SK-N-SH (cell line): ENCODE measurements around the gene FCER2. TPM values are rescaled to one million over a fixed set of nuclear protein-coding genes. Genes with fewer than 3 reads are reported as not detected.

Source experiments
- CTCF ChIA-PET: fragments of 300-600, 350-600 bp; formaldehyde crosslinking; extraction: SDS; loops from one replicate; lab custom pipeline; 2021; lab: Yijun Ruan, JAX
- POLR2A ChIA-PET: fragments of 350-600 bp; sonication (Branson Sonifier 250); formaldehyde crosslinking; extraction: SDS; loops from one replicate; lab custom pipeline; 2020; ENCODE audit warnings: antibody characterized with exemption, inconsistent platforms; lab: Yijun Ruan, JAX
- DNase-seq: peaks from one replicate; pipeline ENCODE4 v3.0.0; 2012
- H2AFZ ChIP-seq: fragments of 200-600 bp; sonication (generic); 2 replicates; pipeline ENCODE4 v1.8.1; 2016; ENCODE audit warnings: antibody characterized with exemption, mild to moderate bottlenecking, low read depth
- H3F3A ChIP-seq: fragments of 200-600 bp; sonication (generic); replicated peaks from 2 replicates; pipeline ENCODE3; 2016; ENCODE audit warnings: antibody characterized with exemption, mild to moderate bottlenecking; ENCODE audit not compliant: insufficient read depth
- H3K27ac ChIP-seq, 2 experiments: fragments of 200-500 bp in 1 of 2; fragments of 200-600 bp in 1 of 2; sonication (Bioruptor generic) in 1 of 2; sonication (generic), shearing (Covaris generic) in 1 of 2; 2 replicates each; pipeline versions ENCODE4 v1.5.1 to v1.6.1; 2014 to 2016; ENCODE audit warnings: low read depth in 2 of 2, inconsistent platforms in 1 of 2, low read length in 1 of 2, mild to moderate bottlenecking in 1 of 2, mixed read lengths in 1 of 2
- H3K27me3 ChIP-seq: fragments of 200-600 bp; sonication (generic), shearing (Covaris generic); 2 replicates; pipeline ENCODE4 v1.6.1; 2016; ENCODE audit warnings: mixed run types; ENCODE audit not compliant: insufficient read depth
- H3K36me3 ChIP-seq, 2 experiments: fragments of 200-500 bp in 1 of 2; fragments of 200-600 bp in 1 of 2; sonication (Bioruptor generic) in 1 of 2; sonication (generic) in 1 of 2; replicated peaks in 1 of 2; 2 replicates each; pipeline versions ENCODE3 to v1.5.1; 2014 to 2016; ENCODE audit warnings: low read length in 1 of 2, mild to moderate bottlenecking in 1 of 2; ENCODE audit not compliant: insufficient read depth in 2 of 2, control insufficient read depth in 1 of 2
- H3K4me1 ChIP-seq, 2 experiments: fragments of 200-500 bp in 1 of 2; fragments of 200-600 bp in 1 of 2; sonication (Bioruptor generic) in 1 of 2; sonication (generic), shearing (Covaris generic) in 1 of 2; 2 replicates each; pipeline versions ENCODE4 v1.5.1 to v1.6.1; 2014 to 2016; ENCODE audit warnings: low read depth in 1 of 2, low read length in 1 of 2, mixed run types in 1 of 2; ENCODE audit not compliant: insufficient read depth in 2 of 2, control insufficient read depth in 1 of 2
- H3K4me2 ChIP-seq: fragments of 200-600 bp; sonication (generic), shearing (Covaris generic); 2 replicates; pipeline ENCODE4 v1.6.1; 2017; ENCODE audit warnings: mixed run types
- H3K4me3 ChIP-seq, 2 experiments: fragments of 200-500 bp in 1 of 2; fragments of 200-600 bp in 1 of 2; sonication (Bioruptor generic) in 1 of 2; sonication (generic), shearing (Covaris generic) in 1 of 2; 2 replicates each; pipeline versions ENCODE4 v1.5.1 to v1.8.1; 2014 to 2016; ENCODE audit warnings: low read depth in 2 of 2, inconsistent platforms in 1 of 2, low read length in 1 of 2, mild to moderate bottlenecking in 1 of 2, mixed read lengths in 1 of 2, moderate library complexity in 1 of 2
- H3K79me2 ChIP-seq: fragments of 200-600 bp; sonication (generic); 2 replicates; pipeline ENCODE4 v1.8.1; 2017; ENCODE audit warnings: mild to moderate bottlenecking; ENCODE audit not compliant: insufficient read depth
- H3K9ac ChIP-seq: fragments of 200-600 bp; sonication (generic); 2 replicates; pipeline ENCODE4 v1.6.1; 2017; ENCODE audit warnings: mixed run types
- H3K9me2 ChIP-seq: fragments of 200-600 bp; sonication (generic); 2 replicates; pipeline ENCODE4 v1.6.1; 2017; ENCODE audit warnings: mixed run types
- H3K9me3 ChIP-seq: fragments of 200-600 bp; sonication (generic); 2 replicates; pipeline ENCODE4 v1.6.1; 2017; ENCODE audit warnings: mixed run types, mild to moderate bottlenecking, moderate library complexity
- H4K20me1 ChIP-seq: fragments of 200-600 bp; sonication (generic); 2 replicates; pipeline ENCODE4 v1.6.1; 2017; ENCODE audit warnings: mild to moderate bottlenecking, mixed run types; ENCODE audit not compliant: insufficient read depth
- EP300 ChIP-seq, 2 experiments: IDR thresholded peaks; 2 replicates each; pipeline versions ENCODE4 v1.4.0 to v1.6.1; 2012; ENCODE audit warnings: borderline replicate concordance in 1 of 2, low read depth in 1 of 2, low read length in 1 of 2
- FOSL2 ChIP-seq: IDR thresholded peaks from 2 replicates; pipeline ENCODE4 v1.4.0; 2012; ENCODE audit warnings: low read depth, mild to moderate bottlenecking, moderate library complexity, borderline replicate concordance
- FOXM1 ChIP-seq: IDR thresholded peaks from 2 replicates; pipeline ENCODE4 v1.4.0; 2012; ENCODE audit warnings: low read depth, mild to moderate bottlenecking
- GABPA ChIP-seq: IDR thresholded peaks from 2 replicates; pipeline ENCODE4 v1.4.0; 2012; ENCODE audit warnings: low read depth, mild to moderate bottlenecking
- GATA2 ChIP-seq: sonication (generic); formaldehyde crosslinking; IDR thresholded peaks from 2 replicates; pipeline ENCODE4 v1.5.0; 2020; ENCODE audit warnings: mild to moderate bottlenecking, missing genetic modification reagents
- MAX ChIP-seq: IDR thresholded peaks from 2 replicates; pipeline ENCODE4 v1.4.0; 2012; ENCODE audit warnings: low read depth
- MEF2A ChIP-seq: IDR thresholded peaks from 2 replicates; pipeline ENCODE4 v1.4.0; 2012; ENCODE audit warnings: low read depth, borderline replicate concordance
- MXI1 ChIP-seq: IDR thresholded peaks from 2 replicates; pipeline ENCODE4 v1.6.1; 2012; ENCODE audit warnings: mild to moderate bottlenecking, low read depth, low read length, improper control_type of control experiment
- PBX3 ChIP-seq: IDR thresholded peaks from 2 replicates; pipeline ENCODE4; 2012
- RAD21 ChIP-seq: IDR thresholded peaks from 2 replicates; pipeline ENCODE4 v1.6.1; 2012; ENCODE audit warnings: mild to moderate bottlenecking, low read length
- SMC3 ChIP-seq: IDR thresholded peaks from 2 replicates; pipeline ENCODE4 v1.6.1; 2012; ENCODE audit warnings: low read depth, low read length, improper control_type of control experiment
- TAF1 ChIP-seq: IDR thresholded peaks from 2 replicates; pipeline ENCODE4 v1.6.1; 2012; ENCODE audit warnings: low read depth, mild to moderate bottlenecking, low read length, moderate library complexity, borderline replicate concordance
- USF1 ChIP-seq: IDR thresholded peaks from 2 replicates; pipeline ENCODE4 v1.4.0; 2012; ENCODE audit warnings: low read depth, borderline replicate concordance
- YY1 ChIP-seq: IDR thresholded peaks from 2 replicates; pipeline ENCODE4 v1.4.0; 2012; ENCODE audit warnings: low read depth, mild to moderate bottlenecking
- ZBTB33 ChIP-seq: IDR thresholded peaks from 2 replicates; pipeline ENCODE4 v1.4.0; 2012; ENCODE audit warnings: low read depth, borderline replicate concordance
- WGBS: methylation state at CpG from one replicate; pipeline ENCODE4 v1.1.6; 2017; ENCODE audit warnings: low lambda C conversion rate; 5-methylcytosine and 5-hydroxymethylcytosine counted together
- polyA plus RNA-seq, 3 experiments: library from polyadenylated mRNA; depleted of rRNA; stranded (reverse); fragments of >200 nt; gene quantifications; 2 replicates each; pipeline ENCODE4 v1.2.3, GENCODE V29; 2012
- TF ChIP-seq, protein P1 (sequence below): IDR thresholded peaks from 2 replicates; pipeline ENCODE4 v1.6.1; 2012; ENCODE audit warnings: mild to moderate bottlenecking, low read depth, low read length, moderate library complexity

The FCER2 gene
- polyA plus RNA-seq, 1 of the 3 experiments (the other 2 are of a cell fraction) = not detected

- WGBS = 29% methylated on average over 8 of the region's 8 CpGs
- Histone ChIP-seq H3K27ac (no peak overlapping the region), H3F3A (no peaks in the 10 kb centered on the region), H3K9me3 (no peaks in the 10 kb centered on the region), H3K27me3 (peaks cover 56% of the 10 kb centered on the region), H3K4me2 (no peak overlapping the region), H2AFZ (no peak overlapping the region), H3K36me3 (no peaks in the 10 kb centered on the region), H3K9me2 (no peaks in the 10 kb centered on the region), H3K4me3 (no peak overlapping the region), H4K20me1 (no peaks in the 10 kb centered on the region)
- CTCF ChIA-PET = interaction anchor here (0.8 to 1.4 kb wide), 2 partner anchors 26 to 139 kb away, joined by 3 to 4 read pairs; partner anchors contain the start of gene TRAPPC5
- DNase-seq = no peak
- POLR2A ChIA-PET = no interaction called here
- no peak for TF ChIP-seq MEF2A
- TF ChIP-seq FOSL2 = no peak
- TF ChIP-seq, protein P1, sequence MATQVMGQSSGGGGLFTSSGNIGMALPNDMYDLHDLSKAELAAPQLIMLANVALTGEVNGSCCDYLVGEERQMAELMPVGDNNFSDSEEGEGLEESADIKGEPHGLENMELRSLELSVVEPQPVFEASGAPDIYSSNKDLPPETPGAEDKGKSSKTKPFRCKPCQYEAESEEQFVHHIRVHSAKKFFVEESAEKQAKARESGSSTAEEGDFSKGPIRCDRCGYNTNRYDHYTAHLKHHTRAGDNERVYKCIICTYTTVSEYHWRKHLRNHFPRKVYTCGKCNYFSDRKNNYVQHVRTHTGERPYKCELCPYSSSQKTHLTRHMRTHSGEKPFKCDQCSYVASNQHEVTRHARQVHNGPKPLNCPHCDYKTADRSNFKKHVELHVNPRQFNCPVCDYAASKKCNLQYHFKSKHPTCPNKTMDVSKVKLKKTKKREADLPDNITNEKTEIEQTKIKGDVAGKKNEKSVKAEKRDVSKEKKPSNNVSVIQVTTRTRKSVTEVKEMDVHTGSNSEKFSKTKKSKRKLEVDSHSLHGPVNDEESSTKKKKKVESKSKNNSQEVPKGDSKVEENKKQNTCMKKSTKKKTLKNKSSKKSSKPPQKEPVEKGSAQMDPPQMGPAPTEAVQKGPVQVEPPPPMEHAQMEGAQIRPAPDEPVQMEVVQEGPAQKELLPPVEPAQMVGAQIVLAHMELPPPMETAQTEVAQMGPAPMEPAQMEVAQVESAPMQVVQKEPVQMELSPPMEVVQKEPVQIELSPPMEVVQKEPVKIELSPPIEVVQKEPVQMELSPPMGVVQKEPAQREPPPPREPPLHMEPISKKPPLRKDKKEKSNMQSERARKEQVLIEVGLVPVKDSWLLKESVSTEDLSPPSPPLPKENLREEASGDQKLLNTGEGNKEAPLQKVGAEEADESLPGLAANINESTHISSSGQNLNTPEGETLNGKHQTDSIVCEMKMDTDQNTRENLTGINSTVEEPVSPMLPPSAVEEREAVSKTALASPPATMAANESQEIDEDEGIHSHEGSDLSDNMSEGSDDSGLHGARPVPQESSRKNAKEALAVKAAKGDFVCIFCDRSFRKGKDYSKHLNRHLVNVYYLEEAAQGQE = no peak
- no peak for TF ChIP-seq GABPA
- no peak for TF ChIP-seq MXI1
- TF ChIP-seq EP300 (IDR thresholded peaks at IDR 0.05; ENCODE audit: borderline replicate concordance in 1 of 2, low read depth in 1 of 2, low read length in 1 of 2) = no peak
- no peak for TF ChIP-seq USF1
- TF ChIP-seq FOXM1 = no peak
- no peak for TF ChIP-seq PBX3
- TF ChIP-seq GATA2 (CRISPR knock-in tag) = no peak
- no peak for TF ChIP-seq RAD21
- no peak for TF ChIP-seq SMC3
- TF ChIP-seq MAX = no peak
- TF ChIP-seq YY1 = no peak
- TF ChIP-seq ZBTB33 = no peak
- no peak for TF ChIP-seq TAF1
- TF ChIP-seq, all 33 proteins: peak for 0
- Histone ChIP-seq H3K79me2 (no peaks in the 10 kb centered on the region), H3K9ac (no peak overlapping the region), H3K4me1 (no peaks in the 10 kb centered on the region)
Measured at GRCh38 chr19:7706955-7707456, 5.1 kb upstream of the FCER2 start.
